ENCODE measurements around the gene SLC25A53. TPM values are rescaled to one million over a fixed set of nuclear protein-coding genes. Genes with fewer than 3 reads are reported as not detected.
A peak's percentile ranks its signal among the peaks of the same experiment; 100 is the strongest.

Gene SLC25A53
- polyA plus RNA-seq, 1 donor (not counting 4 experiments of a cell fraction or from before 2014, with no cell fraction given): 2.7 TPM

DNA sequence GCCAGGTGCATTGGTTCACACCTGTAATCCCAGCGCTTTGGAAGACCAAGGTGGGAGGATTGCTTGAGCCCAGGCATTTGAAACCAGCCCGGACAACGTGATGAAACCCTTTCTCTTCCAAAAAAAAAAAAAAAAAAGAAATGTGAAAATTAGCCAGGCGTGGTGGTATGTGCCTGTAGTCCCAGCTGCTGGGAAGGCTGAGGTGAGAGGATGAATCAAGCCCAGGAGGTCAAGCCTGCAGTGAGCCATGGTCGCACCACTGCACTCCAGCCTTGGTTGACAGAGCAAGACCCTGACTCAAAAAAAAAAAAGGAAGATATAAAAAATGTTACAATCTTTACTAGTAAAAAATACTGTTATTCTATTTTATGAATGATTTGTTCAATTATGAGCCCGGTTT is 15.3 kb upstream of the SLC25A53 start:
- no peaks in the 10 kb centered on the region for H4K20me1 ChIP-seq (ENCODE audit: control insufficient read depth, extremely low read depth, insufficient read depth, low read length)
- H3K9ac ChIP-seq (ENCODE audit: control insufficient read depth, extremely low read depth, insufficient read depth, low read length): no peak overlapping the region
- no peaks in the 10 kb centered on the region for H3K36me3 ChIP-seq (ENCODE audit: control insufficient read depth in 2 of 2, extremely low read depth in 1 of 2, insufficient read depth in 2 of 2, low read length in 2 of 2)
- DNase-seq (ENCODE audit: low read depth, low spot score) (no peak), FAIRE-seq (no peak)
- H3K27ac ChIP-seq (ENCODE audit: control insufficient read depth, insufficient read depth, low read length): no peak overlapping the region
- no peak overlapping the region for H3K4me2 ChIP-seq (ENCODE audit: control insufficient read depth, extremely low read depth, insufficient read depth, low read depth, low read length)
- H3K4me3 ChIP-seq (ENCODE audit: control insufficient read depth in 2 of 3, extremely low read depth in 1 of 3, insufficient read depth in 2 of 3, low read depth in 1 of 3, low read length in 3 of 3): no peak overlapping the region
- H3K79me2 ChIP-seq (ENCODE audit: control insufficient read depth, insufficient read depth, low read length): peaks cover 44% of the 10 kb centered on the region
- no peaks in the 10 kb centered on the region for H3K4me1 ChIP-seq (ENCODE audit: control insufficient read depth, extremely low read depth, insufficient read depth, low read length)
- TF ChIP-seq, protein P1, sequence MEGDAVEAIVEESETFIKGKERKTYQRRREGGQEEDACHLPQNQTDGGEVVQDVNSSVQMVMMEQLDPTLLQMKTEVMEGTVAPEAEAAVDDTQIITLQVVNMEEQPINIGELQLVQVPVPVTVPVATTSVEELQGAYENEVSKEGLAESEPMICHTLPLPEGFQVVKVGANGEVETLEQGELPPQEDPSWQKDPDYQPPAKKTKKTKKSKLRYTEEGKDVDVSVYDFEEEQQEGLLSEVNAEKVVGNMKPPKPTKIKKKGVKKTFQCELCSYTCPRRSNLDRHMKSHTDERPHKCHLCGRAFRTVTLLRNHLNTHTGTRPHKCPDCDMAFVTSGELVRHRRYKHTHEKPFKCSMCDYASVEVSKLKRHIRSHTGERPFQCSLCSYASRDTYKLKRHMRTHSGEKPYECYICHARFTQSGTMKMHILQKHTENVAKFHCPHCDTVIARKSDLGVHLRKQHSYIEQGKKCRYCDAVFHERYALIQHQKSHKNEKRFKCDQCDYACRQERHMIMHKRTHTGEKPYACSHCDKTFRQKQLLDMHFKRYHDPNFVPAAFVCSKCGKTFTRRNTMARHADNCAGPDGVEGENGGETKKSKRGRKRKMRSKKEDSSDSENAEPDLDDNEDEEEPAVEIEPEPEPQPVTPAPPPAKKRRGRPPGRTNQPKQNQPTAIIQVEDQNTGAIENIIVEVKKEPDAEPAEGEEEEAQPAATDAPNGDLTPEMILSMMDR (optimal IDR thresholded peaks at IDR 0.05 in 1 of 3, IDR thresholded peaks at IDR 0.05 in 1 of 3, conservative IDR thresholded peaks at IDR 0.05 in 1 of 3; ENCODE audit: extremely low read depth in 1 of 3, insufficient read depth in 2 of 3, low read length in 3 of 3): no peak
- TF ChIP-seq EZH2 (IDR thresholded peaks at IDR 0.05; ENCODE audit: low read length): no peak
- H2AFZ ChIP-seq (ENCODE audit: control insufficient read depth, low read length): no peak overlapping the region
- no peaks in the 10 kb centered on the region for H3K27me3 ChIP-seq (ENCODE audit: control insufficient read depth, extremely low read depth, insufficient read depth, low read length)
- H3K9me3 ChIP-seq (ENCODE audit: control insufficient read depth, low read depth, low read length): no peaks in the 10 kb centered on the region
- dilution Hi-C loops (cut with MboI; ENCODE audit: extremely low pct_ligation_motif_present, low sequenced_read_pairs): no loop called here
- no peaks in the 10 kb centered on the region for H3K9me1 ChIP-seq (ENCODE audit: control insufficient read depth, extremely low read depth, insufficient read depth, low read length)

DNA sequence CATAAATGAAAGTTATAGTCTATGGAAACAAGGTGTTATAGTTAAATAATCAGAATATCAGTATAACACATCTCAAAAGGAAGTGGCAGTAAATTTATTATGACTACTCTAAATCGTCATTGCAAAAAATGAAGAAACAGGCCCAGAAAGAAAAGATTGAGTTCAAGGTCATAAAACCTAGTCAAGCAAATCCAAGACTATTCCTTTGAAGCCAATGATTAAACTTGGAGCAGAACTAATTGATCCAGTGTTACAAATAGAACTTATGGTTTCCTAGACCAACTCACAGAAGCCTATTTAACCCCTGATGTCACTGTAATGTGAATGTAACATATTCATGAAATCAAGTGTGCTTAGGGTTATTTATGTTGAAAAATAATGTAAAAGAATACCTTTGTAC is 11.3 kb upstream of the SLC25A53 start:
- Histone ChIP-seq H3K9me1 (ENCODE audit: control insufficient read depth, extremely low read depth, insufficient read depth, low read length) (no peaks in the 10 kb centered on the region), H3K4me2 (ENCODE audit: control insufficient read depth, extremely low read depth, insufficient read depth, low read depth, low read length) (peak overlapping the region; percentile 63), H3K36me3 (ENCODE audit: control insufficient read depth in 2 of 2, extremely low read depth in 1 of 2, insufficient read depth in 2 of 2, low read length in 2 of 2) (no peaks in the 10 kb centered on the region), H4K20me1 (ENCODE audit: control insufficient read depth, extremely low read depth, insufficient read depth, low read length) (no peaks in the 10 kb centered on the region), H3K4me1 (ENCODE audit: control insufficient read depth, extremely low read depth, insufficient read depth, low read length) (no peaks in the 10 kb centered on the region), H3K27me3 (ENCODE audit: control insufficient read depth, extremely low read depth, insufficient read depth, low read length) (no peaks in the 10 kb centered on the region), H3K9ac (ENCODE audit: control insufficient read depth, extremely low read depth, insufficient read depth, low read length) (no peak overlapping the region), H3K27ac (ENCODE audit: control insufficient read depth, insufficient read depth, low read length) (no peak overlapping the region), H3K79me2 (ENCODE audit: control insufficient read depth, insufficient read depth, low read length) (peaks cover 46% of the 10 kb centered on the region), H2AFZ (ENCODE audit: control insufficient read depth, low read length) (no peak overlapping the region), H3K9me3 (ENCODE audit: control insufficient read depth, low read depth, low read length) (no peaks in the 10 kb centered on the region), H3K4me3 (ENCODE audit: control insufficient read depth in 2 of 3, extremely low read depth in 1 of 3, insufficient read depth in 2 of 3, low read depth in 1 of 3, low read length in 3 of 3) (peak overlapping the region in 2 of 3 experiments; percentile 63 to 86)
- no peak for FAIRE-seq
- dilution Hi-C loops (cut with MboI; ENCODE audit: extremely low pct_ligation_motif_present, low sequenced_read_pairs): no loop called here
- TF ChIP-seq, protein P1 (optimal IDR thresholded peaks at IDR 0.05 in 1 of 3, IDR thresholded peaks at IDR 0.05 in 1 of 3, conservative IDR thresholded peaks at IDR 0.05 in 1 of 3; ENCODE audit: extremely low read depth in 1 of 3, insufficient read depth in 2 of 3, low read length in 3 of 3): no peak
- no peak for TF ChIP-seq EZH2 (IDR thresholded peaks at IDR 0.05; ENCODE audit: low read length)
- no peak for DNase-seq (ENCODE audit: low read depth, low spot score)

All from keratinocyte (primary cell).